ENCODE results near the gene RASA2. TPM values are rescaled to one million over a fixed set of nuclear protein-coding genes. Genes with fewer than 3 reads are reported as not detected.

RASA2 gene
- total and polyA plus RNA-seq, 11 donors = 2.0 to 12.3 (median 3.4) TPM

DNA sequence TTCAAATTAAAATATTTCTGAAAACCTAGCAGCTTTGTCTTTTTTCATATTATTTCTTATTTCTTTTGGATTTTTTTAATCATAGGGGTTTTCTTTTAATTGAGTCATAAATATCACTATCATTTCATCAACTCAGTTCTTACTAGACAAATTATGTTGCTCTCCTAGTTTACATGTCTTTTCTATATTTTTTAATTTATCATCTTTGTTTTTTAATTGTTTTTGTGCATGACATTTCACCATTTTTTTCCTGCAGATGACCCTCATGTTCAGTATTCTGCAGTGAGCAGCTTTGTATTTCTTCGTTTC lies 89.9 kb downstream of the RASA2 start:
- intact Hi-C loops (cut with DNase I) = loop anchor here (2.0 to 10.0 kb wide), 10 partner anchors 148 to 706 kb away; partner anchors contain the start of genes RNF7 (in 5 of the 10) and ATP1B3 (in 1 of the 10)
- Histone ChIP-seq H3K4me1 (peaks cover 0 to 9% (median 0%) of the 10 kb centered on the region in 12 donors), H3K27ac (no peak overlapping the region), H3K4me3 (no peak overlapping the region), H3K36me3 (peaks cover 0 to 96% (median 66%) of the 10 kb centered on the region in 9 donors), H3K9me3 (no peaks in the 10 kb centered on the region), H3K27me3 (no peaks in the 10 kb centered on the region)
- TF ChIP-seq, protein P1, sequence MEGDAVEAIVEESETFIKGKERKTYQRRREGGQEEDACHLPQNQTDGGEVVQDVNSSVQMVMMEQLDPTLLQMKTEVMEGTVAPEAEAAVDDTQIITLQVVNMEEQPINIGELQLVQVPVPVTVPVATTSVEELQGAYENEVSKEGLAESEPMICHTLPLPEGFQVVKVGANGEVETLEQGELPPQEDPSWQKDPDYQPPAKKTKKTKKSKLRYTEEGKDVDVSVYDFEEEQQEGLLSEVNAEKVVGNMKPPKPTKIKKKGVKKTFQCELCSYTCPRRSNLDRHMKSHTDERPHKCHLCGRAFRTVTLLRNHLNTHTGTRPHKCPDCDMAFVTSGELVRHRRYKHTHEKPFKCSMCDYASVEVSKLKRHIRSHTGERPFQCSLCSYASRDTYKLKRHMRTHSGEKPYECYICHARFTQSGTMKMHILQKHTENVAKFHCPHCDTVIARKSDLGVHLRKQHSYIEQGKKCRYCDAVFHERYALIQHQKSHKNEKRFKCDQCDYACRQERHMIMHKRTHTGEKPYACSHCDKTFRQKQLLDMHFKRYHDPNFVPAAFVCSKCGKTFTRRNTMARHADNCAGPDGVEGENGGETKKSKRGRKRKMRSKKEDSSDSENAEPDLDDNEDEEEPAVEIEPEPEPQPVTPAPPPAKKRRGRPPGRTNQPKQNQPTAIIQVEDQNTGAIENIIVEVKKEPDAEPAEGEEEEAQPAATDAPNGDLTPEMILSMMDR (IDR thresholded peaks at IDR 0.05) = no peak
- no peak for TF ChIP-seq POLR2A (IDR thresholded peaks at IDR 0.05)
- 95 to 98% (median 98%) methylated on average over 1 of the region's 1 CpG for WGBS, 4 donors
- DNase-seq (no peak), ATAC-seq (no peak)

DNA sequence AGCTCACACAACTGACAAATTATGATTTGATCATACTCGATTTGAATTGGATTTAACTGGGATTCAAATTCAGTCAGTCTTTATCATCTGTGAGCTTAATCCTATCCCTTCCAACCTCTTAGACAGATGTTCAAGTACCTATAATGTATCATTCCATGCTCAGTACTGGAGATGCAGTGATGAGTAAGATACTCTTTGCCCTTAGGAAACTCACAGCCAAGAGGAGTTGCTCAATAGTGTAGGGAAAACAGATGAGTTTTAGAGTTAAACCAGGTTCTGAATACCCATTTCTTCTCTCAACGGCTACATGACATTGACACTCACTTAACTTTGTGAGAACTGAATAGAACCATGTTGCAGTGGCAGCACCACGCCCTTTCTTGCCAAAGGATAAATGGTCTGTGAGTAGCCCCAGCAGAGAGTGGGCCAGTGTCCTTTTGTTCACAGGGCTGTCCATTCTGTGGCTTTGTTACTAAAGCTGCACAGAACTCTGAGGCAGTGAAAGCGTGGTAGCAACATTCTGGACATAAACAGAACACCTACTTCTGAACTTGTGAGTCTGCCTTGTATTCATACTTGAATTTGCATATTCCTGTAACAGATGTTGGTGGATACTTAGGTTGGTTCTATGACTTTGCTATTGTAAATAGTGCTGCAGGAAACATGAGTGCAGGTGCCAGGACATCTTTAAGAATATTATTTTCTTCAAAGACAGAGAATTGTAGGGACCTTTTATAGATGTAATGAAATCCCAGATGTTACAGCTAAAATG lies 91.6 kb downstream of the RASA2 start:
- 80 to 89% (median 86%) methylated on average over 4 of the region's 4 CpGs for WGBS, 4 donors
- H3K4me1 ChIP-seq = peaks cover 0 to 9% (median 0%) of the 10 kb centered on the region in 12 donors
- ATAC-seq (no peak), DNase-seq (no peak)
- H3K4me3 ChIP-seq = no peak overlapping the region
- no peaks in the 10 kb centered on the region for H3K9me3 ChIP-seq
- TF ChIP-seq, protein P1 (IDR thresholded peaks at IDR 0.05) = no peak
- no peak for TF ChIP-seq POLR2A (IDR thresholded peaks at IDR 0.05)
- H3K27me3 ChIP-seq = no peaks in the 10 kb centered on the region
- H3K27ac ChIP-seq = no peak overlapping the region
- intact Hi-C loops (cut with DNase I) = loop anchor here in 9 of 10 donors (2.0 to 10.0 kb wide), 9 partner anchors 146 to 704 kb away; partner anchors contain the start of genes RNF7 (in 4 of the 9) and ATP1B3 (in 1 of the 9)
- peaks cover 0 to 96% (median 59%) of the 10 kb centered on the region in 9 donors for H3K36me3 ChIP-seq

DNA sequence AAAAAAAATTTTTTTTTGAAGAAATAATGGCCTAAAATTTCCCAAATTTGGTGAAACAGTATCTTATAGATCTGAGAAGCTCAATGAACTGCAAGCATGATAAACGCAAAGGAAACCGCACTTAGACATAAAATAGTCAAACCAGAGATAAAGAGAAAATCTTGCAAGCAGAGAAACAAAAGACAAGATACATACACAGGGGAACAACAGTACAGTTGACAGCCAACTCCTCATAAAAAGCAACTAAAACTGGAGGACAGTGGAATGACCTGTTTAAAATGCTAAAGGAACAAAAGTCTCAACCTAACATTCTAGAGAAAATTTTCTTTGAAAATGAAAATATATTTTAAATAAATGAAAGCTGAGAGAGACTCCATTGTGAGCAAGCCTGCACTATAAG lies 107.5 kb downstream of the RASA2 start:
- intact Hi-C loops (cut with DNase I) = no loop called here
- Histone ChIP-seq H3K9me3 (peaks cover 0 to 6% (median 0%) of the 10 kb centered on the region in 12 donors), H3K4me3 (no peak overlapping the region), H3K36me3 (peaks cover 0 to 81% (median 76%) of the 10 kb centered on the region in 9 donors), H3K4me1 (peaks cover 0 to 9% (median 0%) of the 10 kb centered on the region in 12 donors), H3K27me3 (no peaks in the 10 kb centered on the region), H3K27ac (no peak overlapping the region)
- DNase-seq (no peak), ATAC-seq (no peak)
- no peak for TF ChIP-seq POLR2A (IDR thresholded peaks at IDR 0.05)
- TF ChIP-seq, protein P1 (IDR thresholded peaks at IDR 0.05) = no peak
- 91 to 98% (median 95%) methylated on average over 2 of the region's 2 CpGs for WGBS, 4 donors

DNA sequence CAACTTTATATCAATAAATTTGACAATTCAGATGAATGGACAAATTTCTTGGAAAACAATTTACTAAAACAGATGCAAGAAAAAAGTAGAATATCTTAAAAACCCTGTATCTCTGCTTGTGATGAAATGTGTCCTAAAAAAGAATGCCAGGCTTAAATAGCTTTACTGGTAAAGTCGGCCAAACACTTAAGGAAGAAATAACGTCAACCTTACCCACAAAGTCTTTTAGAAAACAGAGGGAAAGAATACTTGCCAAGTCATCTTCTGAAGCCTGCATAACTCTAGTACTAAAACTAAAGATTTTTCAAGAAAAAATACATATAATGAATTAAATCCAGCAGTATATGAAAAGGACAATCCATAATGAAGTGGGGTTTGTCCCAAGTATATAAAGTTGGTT lies 111.1 kb downstream of the RASA2 start:
- intact Hi-C loops (cut with DNase I) = no loop called here
- ATAC-seq (no peak), DNase-seq (no peak)
- peaks cover 0 to 62% (median 48%) of the 10 kb centered on the region in 9 donors for H3K36me3 ChIP-seq
- no peaks in the 10 kb centered on the region for H3K4me1 ChIP-seq
- no peaks in the 10 kb centered on the region for H3K27me3 ChIP-seq
- H3K9me3 ChIP-seq = peaks cover 0 to 25% (median 10%) of the 10 kb centered on the region in 12 donors
- H3K4me3 ChIP-seq = no peak overlapping the region
- TF ChIP-seq POLR2A (IDR thresholded peaks at IDR 0.05) = no peak
- TF ChIP-seq, protein P1 (IDR thresholded peaks at IDR 0.05) = no peak
- peak overlapping the region in 1 of 12 donors; percentile 47 for H3K27ac ChIP-seq
- 84 to 89% (median 86%) methylated on average over 2 of the region's 2 CpGs for WGBS, 4 donors
